Gastrocnemius medialis (tissue), 4 donors: ENCODE measurements around the gene SESTD1.

ENCODE experiments used
- POLR2A ChIP-seq, 2 donors: fragments of 450-650 bp; IDR thresholded peaks; one replicate each; pipeline ENCODE4 v1.6.1; 2017; ENCODE audit warnings: antibody characterized with exemption in 2 of 2, mild to moderate bottlenecking in 2 of 2, moderate library complexity in 2 of 2
- TF ChIP-seq, protein P1 (sequence below), 5 experiments: fragments of 450-650 bp in 3 of 5; fragments of 200-600 bp in 2 of 5; sonication (generic) in 2 of 5; IDR thresholded peaks in 4 of 5; conservative IDR thresholded peaks in 1 of 5; 1 replicate in 4 of 5; 2 replicates in 1 of 5; pipeline ENCODE4 v1.5.1; 2016 to 2019; ENCODE audit warnings: antibody characterized with exemption in 5 of 5, mild to moderate bottlenecking in 3 of 5, moderate library complexity in 3 of 5

DNA sequence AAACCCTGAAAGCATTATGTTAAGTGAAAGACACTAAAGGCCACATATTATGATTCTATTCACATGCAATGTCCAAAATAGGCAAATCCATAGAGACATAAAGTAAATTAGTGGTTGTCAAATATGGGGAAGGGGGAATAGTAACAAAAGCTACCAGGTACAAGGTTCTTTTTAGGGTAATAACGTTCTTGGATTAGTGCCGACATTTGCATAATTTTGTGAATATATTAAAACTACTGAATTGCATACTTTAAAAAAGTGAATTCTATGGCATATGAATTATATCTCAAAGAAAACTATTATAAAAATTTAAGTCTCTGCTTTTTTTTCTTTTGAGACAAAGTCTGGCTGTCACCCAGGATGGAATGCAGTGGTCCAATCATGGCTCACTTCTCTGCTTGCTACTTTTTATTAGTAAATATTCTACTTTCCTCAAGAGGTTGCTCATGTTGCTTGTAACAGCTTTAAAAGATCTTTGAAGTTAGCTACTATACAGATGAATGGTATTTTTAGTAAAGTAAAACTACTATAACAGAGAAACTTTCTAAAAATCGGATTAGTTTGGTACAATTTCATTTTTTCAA, 2.5 kb downstream of the SESTD1 start:
- TF ChIP-seq, protein P1, sequence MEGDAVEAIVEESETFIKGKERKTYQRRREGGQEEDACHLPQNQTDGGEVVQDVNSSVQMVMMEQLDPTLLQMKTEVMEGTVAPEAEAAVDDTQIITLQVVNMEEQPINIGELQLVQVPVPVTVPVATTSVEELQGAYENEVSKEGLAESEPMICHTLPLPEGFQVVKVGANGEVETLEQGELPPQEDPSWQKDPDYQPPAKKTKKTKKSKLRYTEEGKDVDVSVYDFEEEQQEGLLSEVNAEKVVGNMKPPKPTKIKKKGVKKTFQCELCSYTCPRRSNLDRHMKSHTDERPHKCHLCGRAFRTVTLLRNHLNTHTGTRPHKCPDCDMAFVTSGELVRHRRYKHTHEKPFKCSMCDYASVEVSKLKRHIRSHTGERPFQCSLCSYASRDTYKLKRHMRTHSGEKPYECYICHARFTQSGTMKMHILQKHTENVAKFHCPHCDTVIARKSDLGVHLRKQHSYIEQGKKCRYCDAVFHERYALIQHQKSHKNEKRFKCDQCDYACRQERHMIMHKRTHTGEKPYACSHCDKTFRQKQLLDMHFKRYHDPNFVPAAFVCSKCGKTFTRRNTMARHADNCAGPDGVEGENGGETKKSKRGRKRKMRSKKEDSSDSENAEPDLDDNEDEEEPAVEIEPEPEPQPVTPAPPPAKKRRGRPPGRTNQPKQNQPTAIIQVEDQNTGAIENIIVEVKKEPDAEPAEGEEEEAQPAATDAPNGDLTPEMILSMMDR (IDR thresholded peaks at IDR 0.05 in 4 of 5, conservative IDR thresholded peaks at IDR 0.05 in 1 of 5): no peak
- TF ChIP-seq POLR2A (IDR thresholded peaks at IDR 0.05): no peak
